ENCODE measurements around the gene FUCA1.
A peak's percentile ranks its signal among the peaks of the same experiment; 100 is the strongest.
"Not testable (repeated sequence)": the region's sequence is repeated elsewhere in the genome, so short reads cannot be mapped to it uniquely, and the experiment has no call there.

FUCA1 gene

DNA sequence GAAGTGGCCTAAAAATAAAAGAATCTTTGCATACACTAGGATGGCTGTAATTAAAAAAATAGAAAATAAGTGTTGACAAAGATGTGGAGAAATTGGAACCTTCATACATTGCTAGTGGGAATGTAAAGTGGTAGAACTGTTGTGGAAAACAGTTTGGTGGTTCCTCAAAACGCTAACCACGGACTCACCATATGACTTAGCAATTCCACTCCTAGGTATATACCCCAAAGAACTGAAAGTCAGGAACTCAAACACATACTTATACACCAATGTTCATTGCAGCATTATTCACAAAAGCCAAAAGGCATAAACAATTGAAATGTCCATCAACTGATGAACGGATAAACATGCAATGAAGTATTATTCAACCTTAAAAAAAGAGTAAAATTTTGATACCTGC, 32.1 kb downstream of the FUCA1 start:
- DNase-seq = no peak

- not testable (repeated sequence) for DNase-seq
These were observed 33.9 kb downstream of the FUCA1 start for GRCh38 chr1:23834156-23834555.

GRCh38 chr1:23827717-23828116, 40.4 kb downstream of the FUCA1 start:
- no peak for DNase-seq

GRCh38 chr1:23826590-23826989, 41.5 kb downstream of the FUCA1 start:
- not testable (repeated sequence) for DNase-seq

DNA sequence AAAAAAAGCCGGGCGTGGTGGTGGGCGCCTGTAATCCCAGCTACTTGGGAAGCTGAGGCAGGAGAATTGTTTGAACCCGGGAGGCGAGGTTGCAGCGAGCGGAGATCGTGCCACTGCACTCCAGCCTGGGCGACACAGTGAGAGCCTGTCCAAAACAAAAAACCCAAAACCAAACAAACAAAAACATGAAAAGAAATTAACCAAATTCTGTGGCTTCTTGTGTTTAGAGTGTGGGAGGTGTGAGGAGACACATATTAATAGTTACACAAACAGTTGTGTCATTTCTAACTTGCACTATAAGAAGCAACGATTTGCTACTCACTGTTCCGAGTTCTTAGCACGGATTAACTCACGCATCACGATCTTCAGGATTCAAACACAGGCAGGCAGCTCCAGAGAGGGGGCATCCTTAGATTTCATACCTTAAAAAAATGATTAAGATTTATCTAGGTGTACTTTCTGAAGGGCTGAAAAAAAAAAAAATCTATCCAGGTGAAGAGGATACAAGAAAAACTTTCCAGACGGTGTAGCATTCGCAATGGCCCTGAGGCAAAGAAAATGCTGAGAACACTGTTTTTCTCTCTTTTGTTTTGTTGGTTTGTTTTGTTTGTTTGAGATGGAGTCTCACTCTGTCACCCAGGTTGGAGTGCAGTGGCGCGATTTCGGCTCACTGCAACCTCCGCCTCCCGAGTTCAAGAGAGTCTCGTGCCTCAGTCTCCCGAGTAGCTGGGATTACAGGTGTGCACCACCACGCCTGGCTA, 42.1 kb downstream of the FUCA1 start:
- DNase-seq = peak in 1 of 6 experiments; percentile 29

DNA sequence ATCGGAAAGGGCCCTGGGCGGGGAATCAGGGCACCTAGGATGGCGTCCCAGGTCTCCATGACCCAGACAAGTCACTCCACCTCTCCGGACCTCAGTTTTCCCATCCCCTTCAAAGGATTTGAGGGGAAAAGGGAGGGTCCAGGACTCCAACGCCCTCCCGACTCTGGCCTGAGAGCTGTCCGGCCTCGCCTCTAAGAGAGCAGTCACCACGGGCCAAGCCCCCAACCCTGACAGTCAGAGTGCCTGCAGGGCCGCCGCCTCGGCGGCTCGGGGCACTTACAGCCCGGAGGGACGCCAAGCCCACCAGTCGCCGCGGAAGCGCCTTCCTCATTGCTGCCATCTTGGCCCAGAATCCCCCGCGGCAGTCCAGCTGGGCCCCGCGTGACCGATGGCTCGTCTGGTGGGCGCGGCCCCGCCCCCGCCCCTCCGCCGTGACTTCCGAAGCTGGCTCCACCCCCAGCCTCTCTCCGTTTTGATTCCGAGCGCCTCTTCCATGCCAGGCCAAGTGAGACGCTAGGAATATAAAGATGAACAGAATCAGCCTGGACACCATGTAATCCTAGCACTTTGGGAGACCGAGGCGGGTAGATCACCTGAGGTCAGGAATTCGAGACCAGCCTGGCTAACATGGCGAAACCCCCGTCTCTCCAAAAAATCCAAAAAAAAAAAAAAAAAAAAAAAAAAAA, 42.9 kb downstream of the FUCA1 start, which contains the start of gene HMGCL:
HMGCL (minus strand) TSS at position 354 of the 686 bp plus-strand sequence; CDS start at position 340, 14 bp downstream.
- DNase-seq = peak; percentile 67 to 85 (median 80)

- DNase-seq = no peak
These were observed 43.4 kb downstream of the FUCA1 start for GRCh38 chr1:23824711-23825075.

DNA sequence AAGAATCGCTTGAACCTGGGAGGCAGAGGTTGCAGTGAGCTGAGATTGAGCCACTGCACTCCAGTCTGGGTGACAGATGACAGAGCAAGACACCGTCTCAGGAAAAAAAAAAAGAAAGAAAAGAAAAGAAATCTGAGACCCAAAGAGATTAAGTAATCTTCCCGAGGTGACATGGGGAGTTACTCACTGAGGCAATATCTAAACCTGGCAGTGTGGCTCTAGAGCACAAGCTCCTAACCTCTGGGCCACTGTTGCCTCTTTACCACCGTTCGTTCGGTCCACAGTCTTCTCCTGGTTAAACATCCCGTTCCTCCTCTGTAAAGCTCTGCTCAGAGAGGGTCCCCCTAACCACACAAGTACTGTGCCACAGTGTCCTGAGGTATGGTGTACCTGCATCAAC, 44.3 kb downstream of the FUCA1 start:
- DNase-seq = no peak

DNA sequence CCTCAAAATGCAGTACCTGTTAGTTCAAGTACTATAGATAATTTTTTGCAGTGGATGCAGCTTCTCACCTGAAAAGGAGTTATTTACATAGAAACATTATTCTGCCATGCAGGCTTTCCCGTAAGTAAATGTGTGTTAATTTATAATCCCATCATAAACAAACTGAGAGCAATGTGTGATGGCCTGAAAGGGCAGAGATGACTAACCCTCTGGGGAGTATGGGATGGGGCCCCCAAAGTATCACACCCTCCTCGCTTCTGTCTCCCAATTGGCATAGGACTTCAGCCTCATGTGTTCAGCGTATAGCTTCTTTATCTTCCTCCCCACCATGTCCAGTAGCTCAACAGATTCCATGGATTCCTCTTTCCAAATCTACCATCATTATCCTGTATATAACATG, 50.5 kb downstream of the FUCA1 start:
- no peak for DNase-seq

GRCh38 chr1:23816906-23817305, 51.2 kb downstream of the FUCA1 start:
- DNase-seq = no peak

GRCh38 chr1:23816361-23816760, 51.7 kb downstream of the FUCA1 start:
- DNase-seq = no peak

- DNase-seq = no peak
These were observed 54.1 kb downstream of the FUCA1 start for GRCh38 chr1:23814016-23814415.

GRCh38 chr1:23810818-23811540, 57.1 kb downstream of the FUCA1 start:
- peak in 5 of 6 experiments; percentile 14 to 57 (median 39) for DNase-seq

DNA sequence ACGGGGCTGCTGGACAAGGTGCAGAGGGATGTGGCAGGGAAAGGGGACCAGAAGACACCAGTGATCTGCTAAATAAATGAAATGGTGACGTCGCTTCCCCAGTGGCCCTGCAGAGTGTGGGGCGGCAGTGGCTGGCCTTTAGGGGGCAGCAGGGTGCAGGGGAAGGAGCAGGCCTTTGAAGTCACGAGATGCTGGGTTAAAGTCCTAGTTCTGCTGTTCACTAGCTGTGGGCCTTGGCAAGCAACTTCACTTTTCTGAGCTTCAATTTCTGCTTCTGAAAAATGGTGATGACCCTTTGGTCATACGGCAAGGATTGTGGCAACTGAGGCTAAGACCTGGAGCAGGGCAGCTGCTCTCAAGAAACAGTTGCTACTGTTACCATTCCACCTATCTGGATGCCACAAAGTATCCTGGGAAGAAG, 58.3 kb downstream of the FUCA1 start:
- DNase-seq = peak; percentile 59 to 82 (median 75)

GRCh38 chr1:23807453-23807852, 60.6 kb downstream of the FUCA1 start:
- no peak for DNase-seq

DNA sequence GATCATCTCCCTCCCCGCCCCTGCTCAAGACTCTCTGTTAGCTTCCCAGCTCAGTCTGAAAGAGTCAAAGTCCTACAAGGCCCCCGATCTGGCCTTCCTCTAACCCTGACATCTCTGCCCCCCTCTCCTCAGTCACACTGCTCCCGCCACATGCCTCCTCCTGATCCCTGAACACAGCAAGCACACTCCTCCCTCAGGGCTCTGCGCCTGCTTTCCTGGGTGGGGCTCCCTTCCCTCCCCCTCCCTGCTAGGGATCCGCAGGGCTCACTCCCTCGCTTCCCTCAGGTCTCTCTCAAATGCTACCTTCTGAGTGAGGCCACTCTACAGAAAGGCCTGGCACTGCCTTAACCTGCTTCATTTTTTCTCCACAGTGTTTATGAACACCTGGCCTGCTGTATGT, 61.8 kb downstream of the FUCA1 start:
- DNase-seq = no peak

DNA sequence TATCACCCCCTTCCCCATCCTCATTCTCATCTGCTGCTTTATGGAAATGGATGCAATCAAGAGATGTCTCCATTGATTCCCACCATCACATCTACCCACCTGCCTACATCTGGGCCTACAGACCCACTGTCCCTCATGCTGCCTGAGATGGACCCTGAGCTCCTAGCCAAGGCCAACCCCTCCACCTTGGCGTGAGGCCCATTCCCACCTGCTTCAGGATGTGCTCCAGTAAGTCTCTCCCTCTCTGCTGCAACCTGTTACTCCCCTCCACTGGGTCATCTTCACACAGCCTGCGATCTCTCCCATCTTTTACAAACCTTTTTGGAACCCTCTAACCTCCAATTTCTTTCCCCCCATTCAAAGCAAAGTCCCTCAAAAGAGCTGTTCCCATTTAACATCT, 63.1 kb downstream of the FUCA1 start:
- no peak for DNase-seq

DNA sequence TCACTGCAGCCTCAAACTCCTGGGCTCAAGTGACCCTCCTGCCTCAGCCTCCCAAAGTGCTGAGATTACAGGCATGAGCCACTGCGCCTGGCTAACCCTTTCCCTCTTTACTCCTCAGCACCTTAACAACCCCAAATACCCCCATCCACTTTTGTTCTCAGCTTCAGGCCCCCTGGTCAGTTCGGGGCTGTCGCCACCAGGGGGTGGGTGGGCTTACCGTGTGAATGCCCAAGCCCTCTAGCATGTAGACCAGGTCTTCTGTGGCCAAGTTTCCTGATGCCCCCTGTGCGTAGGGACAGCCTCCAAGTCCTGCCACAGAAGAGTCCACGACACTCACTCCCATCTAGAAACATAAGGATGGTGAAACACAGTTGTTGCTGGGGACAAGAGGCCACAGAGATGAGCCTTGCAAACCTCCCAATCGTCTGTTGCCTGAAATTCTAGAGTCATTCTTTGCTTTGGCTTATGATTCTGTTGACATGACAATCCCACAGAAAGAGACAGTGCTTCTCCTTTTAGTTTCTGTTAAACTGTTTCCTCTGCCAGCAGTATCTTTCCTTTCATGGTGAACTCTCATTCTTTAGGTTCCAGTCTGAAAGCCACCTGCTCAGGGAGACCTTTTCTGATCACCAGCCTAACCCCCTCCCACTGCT, 63.8 kb downstream of the FUCA1 start:
- no peak for DNase-seq

GRCh38 chr1:23803674-23804073, 64.4 kb downstream of the FUCA1 start:
- no peak for DNase-seq

DNA sequence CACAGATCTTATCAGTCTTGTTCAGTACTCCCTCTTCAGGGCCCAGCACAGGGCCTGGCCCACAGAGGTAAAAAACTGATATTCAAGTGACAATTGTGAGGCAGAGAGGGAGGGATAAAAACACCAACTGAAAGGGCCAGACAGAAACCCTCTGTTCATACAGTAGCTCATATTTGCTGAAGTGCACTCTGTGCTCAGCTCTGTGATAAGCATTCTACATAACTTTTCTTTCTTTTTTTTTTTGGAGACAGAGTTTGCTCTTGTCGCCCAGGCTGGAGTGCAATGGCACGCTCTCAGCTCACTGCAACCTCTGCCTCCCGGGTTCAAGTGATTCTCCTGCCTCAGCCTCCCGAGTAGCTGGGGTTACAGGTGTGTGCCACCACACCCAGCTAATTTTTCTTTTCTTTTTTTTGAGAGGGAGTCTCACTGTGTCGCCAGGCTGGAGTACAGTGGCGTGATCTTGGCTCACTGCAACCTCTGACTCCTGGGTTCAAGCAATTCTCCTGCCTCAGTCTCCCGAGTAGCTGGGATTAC, 65.2 kb downstream of the FUCA1 start:
- not testable (repeated sequence) for DNase-seq

DNA sequence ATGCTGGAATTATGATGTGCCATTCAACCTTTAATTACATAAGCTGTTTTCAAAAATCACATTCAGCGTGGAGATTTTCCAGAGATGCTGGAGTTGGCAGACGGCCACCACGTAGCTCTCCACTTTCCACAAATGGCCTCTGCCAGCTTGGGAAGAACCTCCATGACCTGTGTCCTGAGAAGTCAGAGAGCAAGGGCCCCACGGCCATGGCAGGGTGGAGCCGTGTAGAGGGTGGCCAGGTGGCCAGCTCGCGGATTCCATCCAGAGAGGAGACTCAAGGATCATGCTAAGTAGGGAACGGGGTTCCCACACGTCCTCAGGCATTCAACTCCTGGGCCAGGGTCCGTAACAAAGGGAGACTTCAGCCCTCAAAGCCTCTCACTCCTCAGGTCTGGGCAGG, 66.2 kb downstream of the FUCA1 start:
- DNase-seq = no peak

- no peak for DNase-seq
These were observed 66.7 kb downstream of the FUCA1 start for GRCh38 chr1:23801338-23801748.
